Myocyte (in vitro differentiated cells): ENCODE results near the gene FMN2. TPM values are rescaled to one million over a fixed set of nuclear protein-coding genes. Genes with fewer than 3 reads are reported as not detected.
A peak's percentile ranks its signal among the peaks of the same experiment; 100 is the strongest.
"Not testable (repeated sequence)": the region's sequence is repeated elsewhere in the genome, so short reads cannot be mapped to it uniquely, and the experiment has no call there.

Experiments
- DNase-seq: peaks from one replicate; pipeline ENCODE4 v3.0.0-alpha.2; 2012; ENCODE audit warnings: low read depth
- total RNA-seq: library from RNA; depleted of rRNA; stranded (reverse); fragments of >200 nt; gene quantifications from 2 replicates; pipeline ENCODE4 v1.2.3, GENCODE V29; 2014

Gene FMN2
- total RNA-seq, 1 donor from 2014 or later = 2.4 TPM

GRCh38 chr1:240415011-240415410 lies 323.3 kb downstream of the FMN2 start:
- DNase-seq = not testable (repeated sequence)

DNA sequence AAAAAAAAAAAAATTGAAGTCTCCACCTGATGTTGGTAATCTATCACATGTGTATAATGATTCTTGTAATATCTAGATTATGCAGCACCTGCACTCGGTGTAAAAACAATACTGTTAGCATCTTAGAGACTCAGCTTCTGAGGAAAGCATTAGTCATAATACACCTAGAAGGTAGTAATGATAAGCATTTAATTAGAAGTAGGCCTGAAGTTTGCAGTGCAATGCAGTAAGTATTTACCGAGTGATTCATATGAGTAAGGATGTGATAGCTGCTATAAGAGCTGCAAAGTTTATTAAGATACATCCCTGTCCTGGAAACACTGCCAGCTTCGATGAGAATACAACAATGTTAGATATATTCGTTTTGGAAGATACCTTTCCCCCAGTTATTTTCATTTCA lies 323.8 kb downstream of the FMN2 start:
- DNase-seq = no peak

DNA sequence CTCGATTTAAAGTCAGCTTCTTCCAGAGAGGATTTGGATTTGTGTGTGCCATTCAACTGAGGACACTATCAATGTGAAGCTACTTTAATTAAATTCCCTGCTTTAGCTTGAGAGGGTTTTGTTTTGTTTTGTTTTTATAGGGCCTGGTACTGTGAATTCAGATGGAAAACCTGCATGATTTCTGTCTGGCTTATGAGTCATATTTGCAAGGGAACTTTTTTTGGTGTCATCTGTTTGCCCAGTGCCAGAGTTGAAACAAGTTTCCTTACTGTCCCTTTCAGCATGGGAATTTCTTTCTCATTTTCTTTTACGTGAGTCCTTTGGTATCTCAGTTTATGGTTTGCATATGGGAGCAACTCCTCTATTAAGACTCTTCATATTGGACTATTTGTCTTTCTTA lies 325.6 kb downstream of the FMN2 start:
- peak; percentile 40 for DNase-seq

DNA sequence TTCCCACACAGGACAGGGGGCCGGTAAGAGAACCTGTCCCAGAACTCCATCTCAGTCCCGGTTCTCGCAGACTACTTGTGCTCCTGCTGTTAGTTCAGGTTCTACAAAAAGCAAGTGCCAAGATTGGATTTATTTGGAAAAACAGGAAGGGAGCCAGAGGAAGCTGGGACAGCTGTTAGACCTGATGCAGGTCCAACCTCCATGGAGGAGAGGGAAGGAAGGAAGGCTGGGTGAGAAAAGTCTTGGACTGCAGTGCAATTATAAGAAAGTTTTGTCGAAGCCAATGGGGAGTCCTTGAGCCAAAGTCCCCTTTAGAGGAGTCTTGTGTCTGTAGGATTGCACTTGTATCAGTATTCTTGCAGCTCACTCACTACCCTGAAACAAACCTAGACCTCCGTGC lies 329.1 kb downstream of the FMN2 start:
- no peak for DNase-seq

- no peak for DNase-seq
Observed at GRCh38 chr1:240423246-240423924, 331.7 kb downstream of the FMN2 start.

DNA sequence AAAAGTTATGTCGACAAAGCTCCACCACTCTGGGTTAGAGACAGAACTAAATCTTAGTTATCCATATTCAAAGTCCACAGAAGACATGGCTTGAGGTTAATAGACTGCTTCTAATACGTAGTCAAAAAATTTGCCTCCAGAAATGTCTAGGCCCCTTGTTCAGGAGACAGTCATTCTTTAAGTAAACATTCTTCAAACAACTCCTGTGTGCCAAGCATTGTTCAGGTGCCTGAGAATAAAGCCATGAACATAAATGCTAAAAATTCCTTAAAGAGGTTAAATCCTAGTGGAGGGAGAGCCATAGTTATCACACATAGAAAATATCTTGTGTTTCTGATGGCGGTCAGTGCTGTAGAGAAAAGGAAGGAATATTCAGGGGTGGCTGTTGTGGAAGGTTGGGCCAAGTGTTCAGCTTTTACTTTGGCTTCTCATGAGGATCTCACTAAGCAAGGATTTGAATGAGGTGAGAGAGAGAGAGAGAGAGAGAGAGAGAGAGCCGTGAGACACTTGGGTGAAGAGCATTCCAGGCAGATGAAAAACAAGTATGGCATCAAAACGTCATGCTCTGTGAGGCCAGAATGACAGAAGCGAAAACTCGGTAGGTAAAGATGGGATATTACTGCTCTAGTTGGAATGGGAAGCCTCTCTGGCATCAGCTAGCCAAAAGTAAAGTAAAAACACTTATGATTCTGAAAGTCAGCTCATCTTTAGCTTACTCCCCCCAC lies 333.2 kb downstream of the FMN2 start:
- DNase-seq = no peak

- DNase-seq = peak; percentile 23
Observed at GRCh38 chr1:240426051-240426450, 334.4 kb downstream of the FMN2 start.

DNA sequence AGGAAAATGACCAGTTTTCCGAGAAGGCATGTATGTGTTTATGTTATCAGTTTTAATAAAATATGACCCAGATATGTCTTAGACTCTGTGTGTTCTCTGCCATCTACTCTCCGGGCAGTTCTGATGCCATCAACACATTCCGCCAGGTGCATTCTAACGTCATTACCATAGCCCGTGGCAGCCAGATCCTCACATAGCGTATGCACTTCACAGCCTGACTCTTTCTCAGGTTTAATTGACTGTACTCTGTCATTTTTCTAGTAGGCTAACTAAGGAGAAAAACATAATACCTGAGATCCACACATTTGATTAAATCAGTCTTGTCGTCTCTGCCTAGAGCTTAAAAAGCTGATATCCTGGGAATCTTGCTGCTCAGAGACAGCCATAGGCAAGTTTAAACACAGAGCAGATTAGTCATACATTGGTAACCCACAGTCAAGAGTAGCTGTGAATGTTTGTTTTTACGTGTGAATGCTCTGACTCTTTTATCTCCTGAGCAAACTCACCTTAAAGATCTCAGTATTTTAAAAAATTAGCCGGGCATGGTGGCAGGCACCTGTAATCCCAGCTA lies 344.4 kb downstream of the FMN2 start:
- no peak for DNase-seq

GRCh38 chr1:240441669-240442068 lies 350.0 kb downstream of the FMN2 start:
- no peak for DNase-seq

DNA sequence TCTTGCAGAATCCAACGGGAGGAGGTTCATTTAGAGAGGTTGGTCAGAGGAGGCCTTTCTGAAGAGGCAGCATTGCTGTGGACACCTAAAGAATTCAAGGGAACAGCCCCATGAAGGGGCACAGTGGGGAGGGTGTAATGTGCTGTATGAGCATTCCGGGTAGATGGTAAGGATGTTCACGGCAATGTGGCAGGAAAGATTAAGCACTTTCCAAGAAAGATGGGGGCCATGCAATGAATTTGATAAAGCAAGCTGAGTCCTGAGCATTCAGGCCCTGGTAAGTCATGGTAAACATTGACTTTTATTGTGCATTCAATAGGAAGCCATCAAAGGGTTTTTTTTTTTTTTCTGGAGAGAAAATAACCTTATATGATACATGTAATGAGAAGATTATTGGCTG lies 353.7 kb downstream of the FMN2 start:
- no peak for DNase-seq

GRCh38 chr1:240455228-240455821 lies 363.6 kb downstream of the FMN2 start:
- DNase-seq = peak; percentile 34

DNA sequence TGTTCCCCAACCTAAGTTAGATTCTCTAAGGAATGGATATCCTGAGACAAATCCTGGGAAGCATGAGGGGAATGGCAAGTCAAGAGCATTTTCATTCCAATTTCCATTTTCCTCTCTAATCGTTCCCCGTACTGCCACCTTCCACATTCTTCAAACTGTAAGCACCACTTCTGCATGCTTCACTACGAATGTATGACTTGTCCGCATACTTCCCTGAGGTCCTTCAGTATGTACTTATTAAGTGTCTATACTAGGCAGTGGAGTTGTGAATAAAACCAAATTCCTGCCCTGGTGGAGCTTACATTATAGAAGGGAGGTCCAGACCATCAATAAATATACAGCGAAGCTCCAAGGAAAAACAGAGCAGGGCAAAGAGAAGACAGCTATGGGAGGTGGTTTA lies 365.5 kb downstream of the FMN2 start:
- no peak for DNase-seq

DNA sequence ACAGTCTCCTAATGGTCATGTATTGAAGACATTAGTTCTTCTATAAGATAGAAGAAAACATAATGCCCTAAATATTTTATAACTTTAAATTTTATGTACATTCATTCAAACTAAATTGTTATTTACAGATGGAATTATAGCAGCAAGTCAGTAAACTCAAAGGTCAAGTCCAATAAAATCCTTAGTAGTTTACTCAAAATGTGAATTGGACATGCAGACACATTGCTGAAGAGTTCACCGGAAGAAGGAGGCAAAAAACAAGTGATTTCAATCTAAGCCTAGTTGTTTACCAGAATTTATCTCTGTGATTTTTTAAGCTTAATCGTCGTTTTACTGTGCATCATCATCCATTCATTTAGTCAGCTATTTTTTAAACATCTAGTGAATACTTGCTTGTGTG lies 370.6 kb downstream of the FMN2 start:
- DNase-seq = no peak

GRCh38 chr1:240462766-240463395 lies 371.2 kb downstream of the FMN2 start:
- no peak for DNase-seq

- DNase-seq = no peak
Observed at GRCh38 chr1:240464099-240464498, 372.4 kb downstream of the FMN2 start.

- DNase-seq = no peak
Observed at GRCh38 chr1:240465531-240465940, 373.9 kb downstream of the FMN2 start.

DNA sequence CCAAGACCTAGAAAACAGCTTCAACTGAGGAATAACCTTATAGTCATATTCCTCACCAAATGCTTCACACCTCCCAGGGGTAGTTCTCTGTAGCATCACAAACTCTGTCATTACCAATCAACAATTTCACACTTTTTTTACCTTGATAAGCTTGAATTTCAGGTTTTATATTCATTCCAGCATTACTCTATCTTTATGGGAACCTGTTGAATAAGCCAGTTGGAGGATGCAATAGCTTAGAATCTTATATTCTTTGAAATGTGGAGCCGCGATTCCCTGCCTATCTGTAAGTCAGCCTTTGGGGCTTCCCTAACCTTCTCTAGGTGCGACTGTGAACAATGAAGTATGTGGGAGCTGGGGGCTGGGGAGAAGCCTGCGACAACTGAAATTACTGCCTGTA lies 374.8 kb downstream of the FMN2 start:
- no peak for DNase-seq

- DNase-seq = no peak
Observed at GRCh38 chr1:240467895-240468294, 376.2 kb downstream of the FMN2 start.

GRCh38 chr1:240468656-240469055 lies 377.0 kb downstream of the FMN2 start:
- peak; percentile 67 for DNase-seq

- DNase-seq = peak; percentile 31
Observed at GRCh38 chr1:240474133-240474614, 382.5 kb downstream of the FMN2 start.

GRCh38 chr1:240475832-240476231 lies 384.1 kb downstream of the FMN2 start:
- no peak for DNase-seq

DNA sequence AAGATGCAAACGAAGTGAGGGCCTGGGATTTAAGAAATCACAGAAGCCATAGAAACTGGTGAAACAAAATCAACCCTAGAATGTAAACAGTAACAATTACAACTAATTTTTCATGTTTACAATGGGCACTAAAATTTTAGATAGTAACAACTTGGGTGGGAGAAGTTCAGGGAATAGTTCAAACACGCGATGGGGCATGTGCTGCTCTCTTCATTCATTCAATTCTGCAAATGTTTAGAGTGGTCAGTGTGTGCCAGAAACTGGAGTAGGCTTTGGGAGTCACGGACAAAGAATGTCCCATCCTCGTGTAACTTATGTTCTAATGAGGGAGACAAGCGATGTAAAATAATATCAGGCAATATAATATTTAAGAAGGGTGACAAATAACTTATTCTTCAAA lies 386.9 kb downstream of the FMN2 start:
- no peak for DNase-seq
